Activated CD4-positive, alpha-beta T cell treated with anti-CD3 and anti-CD28 coated beads for 48 hours (primary cell): ENCODE measurements around the gene PHF21B.

Experiments used
- DNase-seq: peaks from one replicate; pipeline ENCODE4 v3.0.0-alpha.2; 2020

Gene PHF21B

DNA sequence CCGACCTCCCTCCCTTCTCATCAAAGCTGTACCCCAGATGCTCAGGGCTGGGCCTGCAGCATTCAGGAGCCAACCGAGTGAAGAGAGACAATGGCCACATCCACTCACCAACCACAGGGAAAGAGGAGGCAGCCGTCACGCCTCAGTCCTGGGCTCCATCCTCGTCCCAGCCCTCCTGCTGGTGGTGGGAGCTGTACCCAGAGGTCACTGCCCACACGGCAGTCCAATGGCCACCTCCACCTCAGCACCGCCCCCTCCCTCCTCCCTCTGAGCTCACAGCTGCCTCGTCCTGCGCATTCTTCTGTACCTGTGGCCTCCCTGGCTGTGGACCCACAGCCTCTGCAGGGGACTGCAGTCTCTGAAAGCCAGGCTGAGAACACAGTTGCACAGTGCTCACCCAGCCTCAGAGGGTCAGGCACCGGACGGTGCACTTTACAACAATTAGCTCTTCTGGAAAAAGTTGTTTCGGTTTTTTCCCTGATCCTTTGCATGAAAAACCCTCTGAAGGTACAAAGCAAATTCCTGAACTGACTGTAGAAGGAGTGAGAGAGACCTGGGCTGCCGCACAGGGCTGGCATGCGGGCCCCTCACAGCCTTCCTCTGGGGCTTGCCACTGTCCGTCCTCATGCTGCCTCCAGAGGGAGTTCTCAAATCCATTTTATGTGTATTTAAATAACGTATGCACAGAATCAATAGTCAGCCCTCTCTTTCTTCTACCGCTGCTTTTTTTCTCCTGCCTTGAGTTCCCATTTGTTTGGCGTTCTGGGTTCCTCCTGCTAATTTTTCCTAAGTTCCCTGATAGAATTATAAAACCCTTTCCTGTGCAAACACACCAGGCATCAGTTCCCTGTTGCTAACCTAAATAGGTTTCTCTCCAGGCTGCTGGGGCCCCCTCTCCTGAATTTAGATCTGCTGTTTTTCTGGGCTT lies 52.7 kb downstream of the PHF21B start:
- no peak for DNase-seq

DNA sequence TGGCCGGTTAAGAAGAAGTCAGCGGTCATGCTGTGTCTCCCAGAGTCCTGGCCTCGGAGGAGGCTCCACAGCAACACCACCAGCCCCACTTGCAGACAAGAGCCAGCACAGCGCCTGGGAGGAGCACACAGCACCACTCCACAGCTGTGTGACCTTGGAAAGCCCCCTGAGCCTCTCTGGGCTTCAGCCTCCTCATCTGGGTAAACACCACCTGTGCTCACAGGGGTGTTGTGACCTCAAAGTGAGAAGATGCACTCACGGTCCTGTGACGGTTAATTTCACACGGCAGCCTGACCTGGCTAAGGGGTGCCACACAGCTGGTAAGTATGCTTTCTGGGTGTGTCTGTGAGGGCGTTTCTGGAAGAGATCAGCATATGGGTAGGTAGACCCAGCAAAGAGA lies 54.7 kb downstream of the PHF21B start:
- no peak for DNase-seq

DNA sequence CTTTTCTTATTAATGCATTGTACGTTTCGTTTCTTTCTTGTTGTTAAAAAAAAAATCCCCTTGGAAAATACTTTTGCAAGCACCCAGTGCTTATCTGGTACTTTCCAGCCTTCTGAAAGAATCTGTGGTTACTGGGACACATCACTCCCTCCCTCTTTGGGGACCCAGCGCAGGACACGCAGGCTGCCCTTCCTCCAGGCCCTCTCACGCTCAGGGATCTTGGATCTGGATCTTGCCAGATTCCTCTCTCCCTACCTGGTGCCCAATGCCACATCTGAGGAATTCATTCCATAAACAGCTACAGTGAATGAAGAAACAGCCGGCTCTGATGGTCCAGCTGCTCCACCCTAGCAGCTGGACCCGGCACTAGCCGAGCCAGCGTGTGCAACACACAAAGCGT lies 55.7 kb downstream of the PHF21B start:
- DNase-seq = no peak

DNA sequence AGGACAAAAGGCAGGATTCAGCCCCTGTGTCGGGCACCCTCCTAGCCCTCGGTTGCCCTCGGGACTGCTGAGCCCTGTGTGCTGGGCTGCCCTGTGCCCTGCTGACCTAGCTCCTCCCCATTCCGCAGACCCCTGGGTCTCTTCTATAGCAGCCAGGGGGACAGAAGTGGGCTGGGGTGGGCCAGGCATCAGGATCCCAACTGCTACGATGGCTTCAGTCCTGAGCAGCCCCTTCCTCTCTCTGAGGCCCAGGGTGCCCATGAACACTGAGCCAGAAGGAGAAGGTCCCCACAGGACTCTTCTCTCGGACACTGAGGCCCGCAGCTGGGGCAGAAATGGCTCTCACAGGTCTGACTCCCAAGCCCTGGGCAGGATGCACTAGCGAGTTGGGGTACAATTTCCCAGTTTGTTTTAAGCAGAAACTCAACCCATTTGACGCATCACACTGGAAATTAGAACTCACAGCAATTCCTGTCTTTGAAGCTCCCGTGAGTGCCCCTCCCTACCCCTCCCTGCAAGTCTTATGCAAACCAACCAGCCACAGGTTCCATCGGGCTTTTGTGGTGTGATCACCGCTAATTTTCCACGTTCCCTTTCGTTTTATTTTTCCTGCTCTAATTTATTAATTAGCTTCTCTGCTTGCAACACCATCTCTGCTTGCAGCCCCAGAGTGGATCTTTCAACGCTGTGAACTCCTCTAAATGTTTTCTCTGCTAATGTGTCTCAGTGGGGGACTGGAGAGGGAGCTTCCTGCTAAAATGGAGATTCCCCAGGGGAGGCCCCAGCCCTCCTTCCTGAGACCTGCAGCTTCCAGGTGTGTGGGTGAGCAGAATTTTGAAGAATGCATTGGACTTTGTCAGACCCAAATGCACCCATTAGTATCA lies 56.7 kb downstream of the PHF21B start:
- DNase-seq = no peak

- DNase-seq = no peak
Measured at GRCh38 chr22:44951510-44951816, 58.3 kb downstream of the PHF21B start.

GRCh38 chr22:44950806-44951509 lies 58.8 kb downstream of the PHF21B start:
- no peak for DNase-seq

DNA sequence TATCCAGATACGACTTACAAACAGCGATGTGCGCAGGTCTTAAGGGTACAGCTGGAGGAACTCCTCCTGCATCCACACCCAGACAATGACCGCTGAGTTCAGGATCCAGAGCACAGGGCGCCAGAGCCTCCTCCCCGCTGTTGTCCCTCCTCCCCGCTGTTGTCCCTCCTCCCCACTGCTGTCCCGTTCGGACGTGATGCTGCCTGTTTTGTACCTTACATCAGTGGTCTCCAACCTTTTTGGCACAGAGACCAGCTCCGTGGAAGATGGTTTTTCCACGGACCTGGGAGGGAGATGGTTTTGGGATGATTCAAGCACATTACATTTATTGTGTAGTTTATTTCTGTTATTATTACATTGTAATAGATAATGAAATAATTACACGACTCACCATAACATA lies 62.0 kb downstream of the PHF21B start:
- no peak for DNase-seq

DNA sequence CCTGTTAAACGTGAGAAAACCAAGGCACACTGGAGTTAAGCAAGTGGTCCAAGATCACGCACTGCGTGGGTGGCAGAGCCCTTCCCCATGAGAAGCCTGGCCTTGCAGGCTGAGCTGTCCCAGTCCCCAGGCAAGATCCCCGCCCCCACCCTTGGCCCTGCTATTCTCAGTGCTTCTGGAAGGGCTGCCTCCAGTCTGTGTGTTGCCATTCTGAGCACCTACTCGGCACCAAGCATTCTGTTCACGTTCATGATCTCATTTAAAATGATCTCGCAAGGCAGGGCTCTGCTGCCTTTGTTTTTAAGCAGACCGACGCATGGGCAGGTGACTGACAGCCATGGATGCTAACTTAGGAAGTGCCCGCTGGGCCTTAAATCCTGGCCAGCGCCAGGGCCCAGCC lies 62.8 kb downstream of the PHF21B start:
- no peak for DNase-seq

DNA sequence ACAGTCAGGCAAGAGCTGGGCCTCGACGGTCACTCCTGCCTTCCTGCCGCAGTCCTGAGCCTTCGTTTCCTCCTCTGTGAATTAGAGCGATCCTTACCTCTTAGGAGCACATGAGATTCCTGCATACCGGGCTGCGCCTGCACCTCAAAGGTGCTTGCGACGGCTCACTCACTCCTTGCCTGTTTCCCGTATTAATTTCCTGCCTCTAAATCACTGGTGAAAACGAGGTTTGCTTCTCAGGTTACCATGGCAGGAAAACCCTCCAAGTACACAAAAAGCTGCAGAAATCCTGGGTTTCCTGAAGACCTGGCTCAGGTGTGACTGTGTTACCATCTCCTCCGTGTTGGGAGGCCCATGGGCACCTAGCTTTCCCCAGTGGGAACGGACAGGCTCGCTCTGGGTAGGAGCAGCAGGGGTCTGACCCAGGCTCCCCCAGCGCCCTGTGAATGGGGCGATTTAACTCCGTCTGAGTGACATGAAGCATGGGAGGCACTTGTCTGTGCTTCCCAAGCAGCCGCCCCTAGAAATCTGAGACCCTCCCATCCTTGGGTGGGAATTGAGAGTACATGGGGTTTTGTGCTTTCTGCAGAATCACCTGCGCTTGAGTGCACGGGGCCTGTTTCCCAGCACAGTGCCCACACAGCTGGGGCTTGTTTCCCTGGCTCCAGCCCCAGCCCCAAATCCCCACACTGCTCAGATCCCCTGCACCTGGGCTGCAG lies 64.8 kb downstream of the PHF21B start:
- DNase-seq = no peak

DNA sequence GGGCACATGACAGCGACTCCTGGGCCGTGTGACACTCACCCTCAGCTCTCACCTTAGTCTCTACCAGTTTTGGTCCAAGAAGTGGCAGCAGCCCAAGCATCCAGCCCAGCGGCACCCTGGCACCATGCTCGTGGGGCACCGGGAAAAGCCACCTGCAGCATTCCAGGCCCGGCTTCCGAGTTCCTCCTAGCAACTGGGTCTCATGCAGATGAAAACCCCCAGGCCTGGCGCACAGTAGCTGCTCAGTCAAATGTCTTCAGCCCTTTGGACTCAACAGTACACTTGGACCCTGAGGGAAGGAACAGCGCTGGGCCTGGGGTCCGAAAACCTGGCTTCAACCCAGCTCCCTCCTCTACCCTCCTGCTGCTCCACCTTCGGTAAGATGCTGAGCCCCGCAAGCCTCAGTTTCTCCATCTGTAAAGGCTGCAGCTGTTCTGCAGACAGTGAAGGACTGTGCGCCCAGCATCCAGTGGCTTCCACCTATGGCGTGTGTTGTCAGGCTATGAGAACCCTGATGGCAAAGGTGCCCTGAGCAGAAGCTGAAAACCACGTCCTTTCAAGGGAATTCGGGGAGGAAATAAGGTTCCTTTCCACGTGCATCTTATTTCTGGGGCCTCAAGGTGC lies 66.0 kb downstream of the PHF21B start:
- no peak for DNase-seq

DNA sequence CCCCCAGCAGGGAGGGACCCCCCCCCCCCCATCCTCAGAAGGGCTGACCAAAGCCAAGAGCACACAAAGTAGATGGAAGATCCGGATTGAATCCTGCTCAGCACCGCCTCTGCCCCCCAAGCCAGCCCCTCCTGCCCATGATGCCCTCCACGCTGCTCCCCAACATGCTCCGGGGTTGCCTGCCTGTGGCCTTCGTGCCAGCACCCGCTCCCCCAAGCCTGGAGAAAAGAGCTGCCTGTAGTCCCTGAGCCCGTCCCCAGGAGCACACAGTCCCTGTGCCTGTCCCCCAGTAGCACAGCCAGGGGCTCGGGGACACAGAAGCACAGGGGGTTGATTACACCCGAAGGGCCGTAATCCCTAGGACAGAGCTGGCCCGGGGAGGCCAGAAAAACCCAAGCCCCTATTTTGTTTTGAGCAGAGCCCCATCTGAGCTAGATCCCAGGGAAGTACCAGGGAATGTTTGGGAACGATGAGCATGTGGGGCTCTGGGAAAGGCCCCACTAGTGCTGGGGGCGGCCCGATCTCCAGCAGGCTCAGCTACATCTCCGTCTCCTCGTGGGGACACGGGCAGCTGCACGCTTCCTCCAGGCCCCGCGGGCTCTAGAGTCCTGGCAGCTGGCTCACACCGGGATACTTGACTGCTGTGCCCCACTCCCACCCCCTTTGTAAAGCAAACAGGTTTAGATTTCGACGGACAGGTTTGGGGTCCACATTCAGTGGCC lies 66.7 kb downstream of the PHF21B start:
- DNase-seq = no peak

- DNase-seq = no peak
Measured at GRCh38 chr22:44942056-44942455, 67.7 kb downstream of the PHF21B start.

DNA sequence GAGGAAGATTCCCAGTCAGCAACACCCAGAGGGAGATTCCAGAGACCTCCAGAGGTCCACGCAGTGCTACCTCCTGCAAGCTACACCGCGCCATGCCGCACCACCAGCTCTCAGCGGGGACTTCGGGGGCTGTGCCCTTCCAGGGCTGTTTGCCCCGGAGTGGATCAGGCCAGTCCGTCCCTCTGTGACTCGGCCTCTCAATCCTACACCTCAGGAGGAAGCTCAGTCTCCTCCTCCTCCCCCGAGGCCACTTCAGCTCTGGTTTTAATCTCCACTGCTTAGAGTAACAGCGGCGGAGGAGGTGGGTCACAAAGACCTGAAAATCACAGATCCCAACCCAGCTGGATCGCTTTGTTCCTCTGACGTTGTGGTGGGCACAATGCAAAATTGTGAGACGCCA lies 68.6 kb downstream of the PHF21B start:
- DNase-seq = no peak

GRCh38 chr22:44940130-44940529 lies 69.7 kb downstream of the PHF21B start:
- no peak for DNase-seq

GRCh38 chr22:44939451-44939850 lies 70.4 kb downstream of the PHF21B start:
- no peak for DNase-seq

DNA sequence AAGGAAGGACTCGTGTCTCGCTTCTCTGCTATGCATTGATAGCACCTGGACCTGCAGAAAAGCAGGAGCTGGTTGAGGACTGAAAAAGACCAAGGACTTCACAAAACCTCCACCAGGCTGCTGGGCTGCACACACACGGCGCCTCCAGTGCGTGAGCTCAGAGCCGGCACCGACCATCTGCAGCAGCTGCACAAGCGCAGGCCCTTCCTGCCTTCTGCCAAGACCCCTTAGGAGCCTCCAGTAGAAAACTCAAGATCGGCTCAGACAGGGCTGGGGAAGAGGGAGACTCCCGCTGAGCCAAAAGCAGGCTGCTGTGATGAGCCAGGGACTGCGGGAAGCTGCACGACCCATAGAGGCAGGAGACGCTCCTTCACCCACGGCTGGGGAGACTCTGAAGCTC lies 70.9 kb downstream of the PHF21B start:
- DNase-seq = no peak

DNA sequence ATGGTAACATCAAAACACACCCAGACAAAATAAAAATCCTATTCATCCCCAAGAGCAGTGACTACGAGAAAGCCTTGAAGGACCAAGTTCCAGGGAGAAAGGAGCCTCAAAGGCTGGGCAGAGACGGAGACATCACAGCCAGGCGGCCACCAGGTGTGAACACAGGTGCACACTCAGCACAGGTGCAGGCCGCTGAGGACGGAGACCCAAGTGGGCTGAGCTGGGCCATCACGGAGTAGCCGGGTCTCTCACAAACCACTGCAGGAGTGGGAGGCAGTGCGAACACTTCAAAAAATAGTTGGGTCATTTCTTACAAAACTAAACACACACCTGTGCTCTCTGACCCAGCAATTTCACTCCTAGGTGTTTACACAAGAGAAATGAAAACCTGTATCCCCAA lies 72.6 kb downstream of the PHF21B start:
- no peak for DNase-seq

DNA sequence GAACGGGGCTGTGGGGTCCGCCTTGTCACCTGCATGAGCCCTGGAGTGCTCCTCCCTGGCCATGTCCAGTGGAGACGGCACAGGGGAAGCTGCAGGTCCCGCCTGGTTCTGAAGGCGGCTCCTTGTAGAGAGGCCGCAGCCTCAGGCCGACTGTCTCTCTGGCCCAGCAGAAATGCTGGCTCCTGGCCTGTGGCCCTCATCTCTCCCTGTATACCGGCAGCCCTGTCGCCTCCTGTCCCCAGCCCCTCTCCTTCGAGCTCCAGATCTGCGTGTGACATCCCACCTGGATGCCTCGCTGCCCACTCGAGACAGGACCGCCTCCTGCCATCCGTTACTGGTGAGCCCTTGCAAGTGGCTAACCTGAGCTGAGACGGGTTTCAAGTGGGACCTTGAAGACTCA lies 73.6 kb downstream of the PHF21B start:
- no peak for DNase-seq

DNA sequence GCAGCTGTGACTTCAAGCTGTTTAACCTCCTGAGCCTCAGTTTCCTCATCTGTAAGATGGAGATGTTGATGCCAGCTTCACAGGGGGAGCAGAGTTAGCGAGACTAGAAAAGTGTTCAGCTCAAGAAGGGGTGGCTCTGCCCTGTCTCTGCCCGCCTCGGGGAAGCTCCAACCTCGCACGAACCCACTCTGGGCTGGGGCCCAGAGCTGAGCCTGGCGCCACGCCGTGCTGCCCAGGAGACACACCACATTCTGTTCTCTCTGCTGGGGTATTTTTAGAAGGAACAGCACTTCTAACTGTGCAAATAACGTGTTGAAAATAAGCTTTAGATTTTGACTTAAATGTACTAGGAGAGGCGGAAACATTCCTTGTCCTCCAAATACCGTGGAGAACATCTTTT lies 74.1 kb downstream of the PHF21B start:
- no peak for DNase-seq

- DNase-seq = no peak
Measured at GRCh38 chr22:44934454-44934735, 75.4 kb downstream of the PHF21B start.

DNA sequence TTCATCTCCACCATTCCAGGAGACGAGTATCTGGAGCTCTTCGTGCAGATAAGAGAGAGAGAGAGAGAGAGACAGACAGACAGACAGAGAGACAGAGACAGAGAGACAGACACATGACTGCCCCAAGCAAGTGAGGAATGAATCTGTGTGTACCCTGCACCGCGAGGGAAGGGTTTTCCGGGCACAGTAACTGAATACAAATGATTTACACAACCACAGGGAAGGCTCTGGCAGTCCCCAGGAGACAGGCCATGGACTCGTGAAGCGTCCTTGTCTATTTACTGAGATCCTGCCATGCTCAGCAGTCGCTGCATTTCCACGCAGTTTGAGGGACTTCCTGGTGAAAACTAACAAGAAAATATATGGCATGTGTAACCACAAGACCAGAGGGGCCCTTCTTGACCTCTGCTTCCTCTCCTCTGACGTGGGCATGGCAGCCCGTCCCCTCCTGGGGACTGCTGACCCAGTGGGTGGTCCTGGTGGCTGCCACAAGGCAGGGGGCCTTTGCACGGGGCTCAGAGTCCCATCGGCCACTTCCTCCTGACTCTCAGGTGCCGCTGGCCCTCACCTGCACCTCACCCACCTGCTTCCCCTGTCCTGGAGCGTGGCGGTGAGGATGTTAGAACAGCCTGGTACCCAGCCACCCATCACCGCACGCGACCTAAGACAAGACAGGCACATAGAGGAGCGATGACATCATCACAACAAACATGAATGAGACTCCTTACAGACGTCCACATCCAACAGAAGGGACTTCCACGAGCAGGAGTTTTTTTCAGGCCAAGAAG lies 75.9 kb downstream of the PHF21B start:
- no peak for DNase-seq
